GM12801 (cell line): Measurements from ENCODE around the gene OCRL.

Source experiments
- TF ChIP-seq, protein P1 (sequence below): IDR thresholded peaks from one replicate; pipeline ENCODE4 v1.5.1; 2011; ENCODE audit warnings: control low read depth; ENCODE audit not compliant: insufficient read length; ENCODE audit errors: extremely low read depth

The OCRL gene

DNA sequence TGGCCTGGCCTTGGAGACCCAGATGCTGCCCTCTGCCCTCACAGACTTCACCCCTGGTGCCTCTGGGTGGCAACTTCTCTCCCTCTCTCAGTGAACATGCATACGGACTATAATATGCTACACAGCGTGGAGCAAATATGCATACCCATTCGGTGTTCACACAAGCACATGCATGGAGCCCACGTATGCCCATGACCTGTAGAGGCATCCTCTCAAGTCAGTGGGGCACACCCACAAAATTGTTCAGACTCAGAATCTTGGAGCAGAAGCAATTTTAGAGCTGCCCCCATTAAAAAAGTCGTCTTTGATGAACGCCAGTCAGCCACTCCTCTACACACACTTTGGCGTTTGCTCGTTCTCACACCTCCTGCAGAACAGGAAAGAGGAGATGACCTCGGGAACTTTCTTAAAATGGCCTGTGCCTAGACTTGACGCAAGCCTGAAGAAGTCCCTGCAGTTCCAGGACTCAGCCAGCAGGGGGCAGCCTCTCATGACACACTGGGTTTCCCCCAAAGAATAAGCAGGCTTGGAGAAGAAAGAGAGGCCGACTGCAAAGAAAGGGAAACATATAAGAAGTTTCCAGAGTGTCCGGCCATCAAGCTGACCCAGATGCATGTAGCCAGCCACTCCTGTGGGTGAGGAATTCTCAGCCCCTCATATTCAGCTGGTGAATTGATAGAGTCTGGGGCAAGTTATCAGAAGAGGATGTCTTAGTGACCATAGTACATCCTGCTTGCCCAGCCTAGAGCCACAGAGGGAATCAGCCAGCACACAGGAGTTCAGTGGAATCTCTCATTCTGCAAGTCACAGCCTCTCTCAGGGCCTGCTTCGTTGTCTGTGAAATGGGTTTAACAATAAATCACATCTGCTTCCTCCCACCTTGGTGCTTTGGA is 97.4 kb downstream of the OCRL start:
- TF ChIP-seq, protein P1, sequence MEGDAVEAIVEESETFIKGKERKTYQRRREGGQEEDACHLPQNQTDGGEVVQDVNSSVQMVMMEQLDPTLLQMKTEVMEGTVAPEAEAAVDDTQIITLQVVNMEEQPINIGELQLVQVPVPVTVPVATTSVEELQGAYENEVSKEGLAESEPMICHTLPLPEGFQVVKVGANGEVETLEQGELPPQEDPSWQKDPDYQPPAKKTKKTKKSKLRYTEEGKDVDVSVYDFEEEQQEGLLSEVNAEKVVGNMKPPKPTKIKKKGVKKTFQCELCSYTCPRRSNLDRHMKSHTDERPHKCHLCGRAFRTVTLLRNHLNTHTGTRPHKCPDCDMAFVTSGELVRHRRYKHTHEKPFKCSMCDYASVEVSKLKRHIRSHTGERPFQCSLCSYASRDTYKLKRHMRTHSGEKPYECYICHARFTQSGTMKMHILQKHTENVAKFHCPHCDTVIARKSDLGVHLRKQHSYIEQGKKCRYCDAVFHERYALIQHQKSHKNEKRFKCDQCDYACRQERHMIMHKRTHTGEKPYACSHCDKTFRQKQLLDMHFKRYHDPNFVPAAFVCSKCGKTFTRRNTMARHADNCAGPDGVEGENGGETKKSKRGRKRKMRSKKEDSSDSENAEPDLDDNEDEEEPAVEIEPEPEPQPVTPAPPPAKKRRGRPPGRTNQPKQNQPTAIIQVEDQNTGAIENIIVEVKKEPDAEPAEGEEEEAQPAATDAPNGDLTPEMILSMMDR, result no peak

DNA sequence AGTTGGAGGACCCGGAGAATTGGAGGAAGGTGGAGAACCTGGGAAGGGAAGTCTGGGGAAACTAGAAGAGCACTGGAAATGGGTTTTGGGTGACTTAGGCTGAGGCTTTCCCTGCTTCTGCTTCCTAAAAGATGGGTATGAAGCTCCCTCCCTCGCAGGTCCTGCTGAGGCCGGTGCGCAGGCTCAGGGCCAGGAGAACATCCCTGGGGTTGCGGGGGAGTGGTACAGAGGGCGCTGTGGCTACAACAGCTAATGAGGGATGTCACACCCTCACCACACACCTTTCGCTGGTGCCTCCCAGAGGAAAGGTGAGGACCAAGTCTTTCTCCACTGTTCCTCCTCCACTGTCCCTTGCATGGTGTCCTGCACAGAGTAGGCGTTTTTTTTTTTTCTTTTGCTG is 98.9 kb downstream of the OCRL start:
- TF ChIP-seq, protein P1, result no peak

DNA sequence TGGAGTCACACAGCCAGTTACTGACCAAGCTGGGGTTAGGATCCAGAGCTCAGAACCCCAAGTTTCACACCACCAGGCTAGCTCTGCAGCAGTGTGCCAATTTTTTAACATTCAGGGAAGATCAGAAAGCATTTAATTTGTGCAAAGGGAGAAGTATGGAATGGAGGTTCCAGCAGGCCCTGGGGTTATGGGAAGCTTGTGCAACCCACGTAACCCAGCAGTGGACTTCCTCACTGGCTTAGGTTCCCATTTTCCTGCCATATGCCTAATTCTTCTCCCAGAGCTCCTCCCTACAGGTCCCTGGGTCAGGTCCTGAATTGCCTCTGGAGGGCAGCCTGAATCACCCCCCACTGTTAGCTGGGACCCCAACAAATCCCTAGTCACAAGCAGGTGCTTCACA is 100.7 kb downstream of the OCRL start:
- TF ChIP-seq, protein P1, result no peak

DNA sequence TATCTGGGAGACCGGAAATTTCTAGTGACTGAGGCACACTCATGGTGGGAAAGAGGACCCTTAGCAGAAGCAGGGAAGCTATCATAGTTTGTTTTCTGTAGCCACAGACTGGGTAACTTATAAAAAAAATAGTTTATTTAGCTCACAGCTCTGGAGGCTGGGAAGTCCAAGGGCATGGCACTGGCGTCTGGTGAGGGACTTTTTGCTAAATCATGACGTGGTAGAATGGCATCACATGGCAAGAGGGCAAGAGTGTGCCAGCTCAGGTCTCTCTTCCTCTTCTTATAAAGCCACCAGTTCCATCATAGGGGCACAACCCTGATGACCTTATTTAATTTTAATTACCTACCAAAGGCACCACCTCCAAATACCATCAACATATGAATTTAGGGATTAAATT is 101.4 kb downstream of the OCRL start:
- TF ChIP-seq, protein P1, result no peak

DNA sequence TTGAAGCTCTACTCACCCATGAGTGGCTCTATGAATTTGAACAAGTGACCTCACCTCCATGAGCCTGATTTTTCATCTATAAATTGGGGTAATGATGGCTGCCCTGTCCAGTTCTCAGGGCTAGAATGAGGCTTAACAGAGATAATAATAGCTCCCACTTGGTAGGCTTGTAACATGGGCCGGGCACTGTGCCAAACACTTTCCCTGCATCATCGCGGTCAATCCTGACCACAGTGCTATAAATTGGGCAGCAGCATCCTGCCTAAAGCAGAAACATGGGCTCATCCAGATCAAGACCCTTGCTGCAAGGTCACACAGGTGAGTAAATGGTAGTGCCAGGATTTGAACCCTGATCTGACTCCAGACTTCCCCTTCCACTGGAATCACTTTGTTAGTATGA is 101.9 kb downstream of the OCRL start:
- TF ChIP-seq, protein P1, result no peak
